Keratinocyte (primary cell): ENCODE measurements around the gene EXOC3. TPM values are rescaled to one million over a fixed set of nuclear protein-coding genes. Genes with fewer than 3 reads are reported as not detected.

Experiments
- DNase-seq: peaks from one replicate; pipeline ENCODE4 v3.0.0-alpha.2; 2011; ENCODE audit warnings: low read depth, missing footprints, low spot score
- FAIRE-seq: peaks from 2 replicates; lab custom pipeline; 2011; peaks lifted over from hg19 to GRCh38; lab: Jason Lieb, UNC
- H2AFZ ChIP-seq: 2 replicates; pipeline ENCODE4 v1.6.0; 2012; ENCODE audit warnings: low read length, control low read depth, inconsistent platforms; ENCODE audit not compliant: control insufficient read depth
- H3K27ac ChIP-seq: 2 replicates; pipeline ENCODE4 v1.5.1; 2011; ENCODE audit warnings: low read length; ENCODE audit not compliant: control insufficient read depth, insufficient read depth
- H3K27me3 ChIP-seq: 3 replicates; pipeline ENCODE4 v1.6.0; 2011; ENCODE audit warnings: low read length; ENCODE audit not compliant: control insufficient read depth, insufficient read depth; ENCODE audit errors: extremely low read depth
- H3K36me3 ChIP-seq, 2 experiments: 2 replicates in 1 of 2; 3 replicates in 1 of 2; pipeline ENCODE4 v1.5.1; 2011; ENCODE audit warnings: low read length in 2 of 2, mild to moderate bottlenecking in 1 of 2; ENCODE audit not compliant: control insufficient read depth in 2 of 2, insufficient read depth in 2 of 2; ENCODE audit errors: extremely low read depth in 1 of 2
- H3K4me1 ChIP-seq: 3 replicates; pipeline ENCODE4 v1.5.1; 2011; ENCODE audit warnings: low read length; ENCODE audit not compliant: control insufficient read depth, insufficient read depth; ENCODE audit errors: extremely low read depth
- H3K4me2 ChIP-seq: 3 replicates; pipeline ENCODE4 v1.6.0; 2011; ENCODE audit warnings: low read depth, low read length; ENCODE audit not compliant: control insufficient read depth, insufficient read depth; ENCODE audit errors: extremely low read depth
- H3K4me3 ChIP-seq, 3 experiments: fragments of 200-600 bp in 1 of 3; sonication (generic) in 1 of 3; 2 replicates in 2 of 3; 3 replicates in 1 of 3; pipeline ENCODE4 v1.5.1; 2011 to 2016; ENCODE audit warnings: low read length in 3 of 3, mild to moderate bottlenecking in 3 of 3, control low read depth in 2 of 3, inconsistent platforms in 1 of 3, low read depth in 1 of 3, mixed read lengths in 1 of 3, mixed run types in 1 of 3, moderate library complexity in 1 of 3; ENCODE audit not compliant: control insufficient read depth in 2 of 3, insufficient read depth in 2 of 3; ENCODE audit errors: extremely low read depth in 1 of 3
- H3K79me2 ChIP-seq: 2 replicates; pipeline ENCODE4 v1.6.0; 2012; ENCODE audit warnings: low read length; ENCODE audit not compliant: control insufficient read depth, insufficient read depth
- H3K9ac ChIP-seq: 3 replicates; pipeline ENCODE4 v1.6.0; 2011; ENCODE audit warnings: low read length; ENCODE audit not compliant: control insufficient read depth, insufficient read depth; ENCODE audit errors: extremely low read depth
- H3K9me1 ChIP-seq: 3 replicates; pipeline ENCODE4 v1.6.0; 2011; ENCODE audit warnings: low read length; ENCODE audit not compliant: control insufficient read depth, insufficient read depth; ENCODE audit errors: extremely low read depth
- H3K9me3 ChIP-seq: 2 replicates; pipeline ENCODE4 v1.5.1; 2012; ENCODE audit warnings: low read depth, low read length; ENCODE audit not compliant: control insufficient read depth
- H4K20me1 ChIP-seq: 3 replicates; pipeline ENCODE4 v1.6.0; 2011; ENCODE audit warnings: low read length; ENCODE audit not compliant: control insufficient read depth, insufficient read depth; ENCODE audit errors: extremely low read depth
- EZH2 ChIP-seq: IDR thresholded peaks from one replicate; pipeline ENCODE4 v1.6.1; 2012; ENCODE audit warnings: inconsistent platforms, mild to moderate bottlenecking, low read length, moderate library complexity
- dilution Hi-C: fragments of 300-500 bp; cut with MboI; formaldehyde crosslinking; loops from one replicate; pipeline ENCODE4 v1.7.0; 2020; ENCODE audit warnings: low sequenced_read_pairs; ENCODE audit not compliant: extremely low pct_ligation_motif_present
- polyA plus RNA-seq, 5 experiments: library from polyadenylated mRNA; depleted of rRNA in 3 of 5; stranded (reverse) in 3 of 5; stranded (forward) in 1 of 5; unstranded in 1 of 5; fragments of >200 nt; gene quantifications; 1 replicate in 1 of 5; 2 replicates in 3 of 5; 3 replicates in 1 of 5; pipeline versions ENCODE4 v1.2.1 to v1.2.3, GENCODE V29; 2011 to 2012; ENCODE audit warnings: missing spikeins in 2 of 5, low read depth in 1 of 5, low replicate concordance in 1 of 5
- TF ChIP-seq, protein P1 (sequence below), 3 experiments: IDR thresholded peaks in 1 of 3; conservative IDR thresholded peaks in 1 of 3; optimal IDR thresholded peaks in 1 of 3; 2 replicates in 2 of 3; 3 replicates in 1 of 3; pipeline versions ENCODE3 to v1.5.1; 2011; ENCODE audit warnings: low read length in 3 of 3, mild to moderate bottlenecking in 3 of 3, moderate library complexity in 2 of 3, control low read depth in 1 of 3, inconsistent platforms in 1 of 3; ENCODE audit not compliant: insufficient read depth in 2 of 3; ENCODE audit errors: extremely low read depth in 1 of 3

The EXOC3 gene
- polyA plus RNA-seq, 1 donor (not counting 4 experiments of a cell fraction or from before 2014, with no cell fraction given), result 14.2 TPM

DNA sequence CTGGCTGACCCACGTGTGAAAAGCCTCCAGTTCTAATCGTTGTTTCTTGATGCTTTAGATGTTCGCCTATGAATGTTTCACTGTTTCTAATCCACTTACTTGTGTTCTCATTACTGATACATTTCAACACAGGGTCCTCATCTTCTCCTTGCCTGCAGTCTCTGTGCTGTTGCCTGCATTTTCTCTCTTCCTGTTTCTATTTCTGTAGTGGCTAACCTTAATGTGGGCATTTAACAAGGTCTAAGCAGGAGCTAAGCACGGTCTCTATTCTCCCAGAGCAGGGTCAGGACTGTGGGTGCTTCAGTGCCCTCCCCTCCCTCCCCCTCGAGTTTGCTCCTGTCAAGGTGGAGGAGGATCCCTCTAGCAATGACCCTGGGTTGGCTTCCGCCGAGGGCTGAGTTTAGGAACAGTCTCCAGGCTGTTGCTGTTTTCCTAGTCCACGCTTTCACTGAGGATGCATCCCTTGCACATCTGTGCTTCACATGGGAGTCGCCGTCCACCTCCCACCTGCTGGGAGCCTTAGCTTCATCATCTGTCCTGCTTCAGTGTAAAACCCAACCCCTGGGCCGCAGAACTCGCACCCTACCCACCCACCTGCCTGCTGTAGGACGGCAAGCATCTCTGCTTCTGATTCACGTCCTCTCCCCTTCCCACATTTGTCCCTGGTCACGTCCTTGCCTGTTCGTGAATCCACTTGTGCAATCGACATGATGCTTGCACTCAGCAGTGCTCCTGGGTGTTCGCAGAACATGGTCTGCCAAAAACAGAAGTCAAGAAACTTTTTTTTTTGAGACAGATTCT, 2.4 kb upstream of the EXOC3 start:
- Histone ChIP-seq H3K4me2 (no peak overlapping the region), H3K4me3 (no peak overlapping the region), H3K27me3 (no peaks in the 10 kb centered on the region), H3K9me3 (no peaks in the 10 kb centered on the region), H4K20me1 (no peaks in the 10 kb centered on the region), H3K27ac (no peak overlapping the region), H3K4me1 (peaks cover 12% of the 10 kb centered on the region), H3K9ac (no peak overlapping the region), H3K79me2 (peaks cover 20% of the 10 kb centered on the region), H3K9me1 (no peaks in the 10 kb centered on the region), H2AFZ (no peak overlapping the region), H3K36me3 (no peaks in the 10 kb centered on the region)
- DNase-seq (no peak), FAIRE-seq (no peak)
- dilution Hi-C loops, result no loop called here
- TF ChIP-seq, protein P1, sequence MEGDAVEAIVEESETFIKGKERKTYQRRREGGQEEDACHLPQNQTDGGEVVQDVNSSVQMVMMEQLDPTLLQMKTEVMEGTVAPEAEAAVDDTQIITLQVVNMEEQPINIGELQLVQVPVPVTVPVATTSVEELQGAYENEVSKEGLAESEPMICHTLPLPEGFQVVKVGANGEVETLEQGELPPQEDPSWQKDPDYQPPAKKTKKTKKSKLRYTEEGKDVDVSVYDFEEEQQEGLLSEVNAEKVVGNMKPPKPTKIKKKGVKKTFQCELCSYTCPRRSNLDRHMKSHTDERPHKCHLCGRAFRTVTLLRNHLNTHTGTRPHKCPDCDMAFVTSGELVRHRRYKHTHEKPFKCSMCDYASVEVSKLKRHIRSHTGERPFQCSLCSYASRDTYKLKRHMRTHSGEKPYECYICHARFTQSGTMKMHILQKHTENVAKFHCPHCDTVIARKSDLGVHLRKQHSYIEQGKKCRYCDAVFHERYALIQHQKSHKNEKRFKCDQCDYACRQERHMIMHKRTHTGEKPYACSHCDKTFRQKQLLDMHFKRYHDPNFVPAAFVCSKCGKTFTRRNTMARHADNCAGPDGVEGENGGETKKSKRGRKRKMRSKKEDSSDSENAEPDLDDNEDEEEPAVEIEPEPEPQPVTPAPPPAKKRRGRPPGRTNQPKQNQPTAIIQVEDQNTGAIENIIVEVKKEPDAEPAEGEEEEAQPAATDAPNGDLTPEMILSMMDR (optimal IDR thresholded peaks at IDR 0.05 in 1 of 3, IDR thresholded peaks at IDR 0.05 in 1 of 3, conservative IDR thresholded peaks at IDR 0.05 in 1 of 3; ENCODE audit: extremely low read depth in 1 of 3, insufficient read depth in 2 of 3, low read length in 3 of 3), result no peak

DNA sequence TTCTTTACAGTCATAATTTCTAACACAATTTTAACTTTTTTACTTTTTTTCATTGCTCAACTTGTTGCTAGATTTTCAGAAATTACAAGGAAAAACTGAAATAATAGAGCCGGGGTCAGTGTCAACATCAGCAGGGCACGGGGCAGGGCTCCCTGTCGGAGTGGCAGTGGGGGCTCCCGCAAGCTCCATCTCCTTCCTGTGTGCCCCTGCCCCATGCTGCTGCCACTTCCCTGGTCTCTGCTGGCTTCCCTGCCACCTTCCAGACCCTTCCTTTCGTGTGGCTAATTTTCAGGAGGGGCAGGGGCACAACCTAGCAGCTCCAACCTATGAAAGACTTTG, 1.0 kb upstream of the EXOC3 start:
- FAIRE-seq (no peak), DNase-seq (no peak)
- Histone ChIP-seq H3K27me3 (no peaks in the 10 kb centered on the region), H3K4me3 (peak overlapping the region; percentile 66 to 88 (median 88)), H3K27ac (no peak overlapping the region), H4K20me1 (no peaks in the 10 kb centered on the region), H3K4me2 (peak overlapping the region; percentile 91), H3K79me2 (peaks cover 20% of the 10 kb centered on the region), H3K9ac (no peak overlapping the region), H2AFZ (peak overlapping the region; percentile 91), H3K36me3 (peaks cover 0 to 1% of the 10 kb centered on the region in 2 experiments), H3K9me3 (no peaks in the 10 kb centered on the region), H3K9me1 (no peaks in the 10 kb centered on the region), H3K4me1 (peaks cover 16% of the 10 kb centered on the region)
- TF ChIP-seq, protein P1 (optimal IDR thresholded peaks at IDR 0.05 in 1 of 3, IDR thresholded peaks at IDR 0.05 in 1 of 3, conservative IDR thresholded peaks at IDR 0.05 in 1 of 3; ENCODE audit: extremely low read depth in 1 of 3, insufficient read depth in 2 of 3, low read length in 3 of 3), result no peak
- no peak for TF ChIP-seq EZH2
- dilution Hi-C loops, result no loop called here
